Activated naive CD8-positive, alpha-beta T cell treated with anti-CD3 and anti-CD28 coated beads, Interleukin-2, amount 10 ng/mL, durations not matched to agents 7 days and 5 days (primary cell): ENCODE data around the gene SP1. TPM values are rescaled to one million over a fixed set of nuclear protein-coding genes. Genes with fewer than 3 reads are reported as not detected.
A peak's percentile ranks its signal among the peaks of the same experiment; 100 is the strongest.

Experiments
- ATAC-seq: fragments of 150-1000 bp; cut with Tn5 transposase; one replicate; pipeline ENCODE4 v1.10.0; 2021; ENCODE audit warnings: low read depth, moderate library complexity
- POLR2A ChIA-PET: fragments of 350-600 bp; sonication (Branson Sonifier 250); formaldehyde crosslinking; loops from one replicate; lab custom pipeline; 2021; ENCODE audit warnings: antibody characterized with exemption; lab: Charles Lee
- DNase-seq: peaks from one replicate; pipeline ENCODE4 v3.0.0; 2021
- H3K27ac Mint-ChIP-seq: one replicate; pipeline ENCODE4 v1.8.0; 2022; ENCODE audit warnings: mild to moderate bottlenecking, mixed read lengths
- H3K27me3 Mint-ChIP-seq: one replicate; pipeline ENCODE4 v1.8.0; 2022; ENCODE audit warnings: mild to moderate bottlenecking, moderate library complexity, mixed read lengths
- H3K36me3 Mint-ChIP-seq: one replicate; pipeline ENCODE4 v1.8.0; 2021; ENCODE audit warnings: mild to moderate bottlenecking, mixed read lengths
- H3K4me1 Mint-ChIP-seq: one replicate; pipeline ENCODE4 v1.8.0; 2021; ENCODE audit warnings: mixed read lengths
- H3K4me3 Mint-ChIP-seq: one replicate; pipeline ENCODE4 v1.8.0; 2022; ENCODE audit warnings: mild to moderate bottlenecking, moderate library complexity, mixed read lengths
- H3K9me3 Mint-ChIP-seq: one replicate; pipeline ENCODE4 v1.8.0; 2021; ENCODE audit warnings: mixed read lengths
- total RNA-seq, 2 experiments: library from RNA; stranded (reverse); gene quantifications; one replicate each; pipeline ENCODE4 v1.2.3, GENCODE V29; 2021

SP1 gene
- total RNA-seq, 2 experiments from 2014 or later, result 88.7 to 96.2 TPM

DNA sequence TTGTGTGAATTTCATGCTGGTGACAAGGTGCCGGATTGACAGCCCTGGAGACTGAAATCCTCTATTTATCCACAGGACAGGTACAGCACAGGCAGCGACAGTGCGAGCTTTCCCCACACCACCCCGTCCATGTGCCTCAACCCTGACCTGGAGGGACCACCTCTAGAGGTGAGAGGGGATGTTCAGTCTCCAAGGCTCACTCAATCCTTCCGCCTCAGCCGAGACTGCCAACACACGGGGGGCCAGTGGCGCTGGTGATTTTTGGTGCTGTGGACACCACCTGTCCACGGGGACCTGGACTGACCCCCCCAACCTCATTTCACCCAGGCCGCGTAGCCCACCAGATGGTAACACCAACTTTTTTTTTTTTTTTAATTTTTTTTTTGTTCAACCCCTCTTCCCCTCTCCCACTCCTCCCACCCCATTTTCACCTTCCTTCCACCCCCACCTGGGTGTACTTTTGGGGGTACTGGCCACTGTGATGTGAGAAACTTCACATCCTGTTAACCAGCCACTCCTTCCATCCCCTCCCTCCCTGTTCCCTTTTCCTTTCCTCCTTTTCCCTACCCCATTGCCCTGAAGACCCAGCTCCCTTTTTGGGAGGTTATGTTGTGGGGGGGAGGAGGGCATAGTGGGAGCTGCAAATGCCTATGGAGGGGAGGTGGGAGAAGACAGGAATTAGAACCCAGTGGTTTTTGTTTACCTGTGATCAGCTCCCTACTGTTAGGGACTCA lies 84.9 kb downstream of the SP1 start:
- ATAC-seq (no peak), DNase-seq (no peak)
- POLR2A ChIA-PET, result interaction anchor here (0.6 to 1.6 kb wide), 4 partner anchors 9 to 174 kb away, joined by 3 to 4 read pairs (median 3); no protein-coding TSS in a partner anchor
- H3K27ac Mint-ChIP-seq, result peak overlapping the region; percentile 11
- peaks cover 45% of the 10 kb centered on the region for H3K36me3 Mint-ChIP-seq
- no peaks in the 10 kb centered on the region for H3K9me3 Mint-ChIP-seq
- no peak overlapping the region for H3K4me3 Mint-ChIP-seq
- no peaks in the 10 kb centered on the region for H3K27me3 Mint-ChIP-seq
- H3K4me1 Mint-ChIP-seq, result peaks cover 21% of the 10 kb centered on the region

DNA sequence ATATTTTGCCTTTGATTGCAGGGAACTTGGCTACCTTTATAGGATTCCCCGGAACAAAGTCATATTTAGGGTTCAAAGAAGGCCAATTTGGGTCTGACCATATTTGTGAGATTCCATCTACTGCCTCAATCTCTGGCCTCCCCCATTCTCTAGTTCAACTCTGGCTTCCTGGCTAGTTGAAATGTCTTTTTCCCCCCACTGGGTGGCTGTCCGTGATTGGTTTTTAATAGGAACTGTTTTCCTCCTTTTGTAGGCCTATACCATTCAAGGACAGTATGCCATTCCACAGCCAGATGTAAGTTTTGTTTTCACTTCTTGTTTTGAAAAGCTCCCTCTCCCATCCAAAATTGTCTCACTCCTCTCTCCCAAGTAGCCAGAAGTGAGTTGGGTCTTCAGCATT lies 85.7 kb downstream of the SP1 start:
- POLR2A ChIA-PET, result interaction anchor here (0.6 to 1.1 kb wide), 3 partner anchors 11 to 43 kb away, joined by 3 read pairs; no protein-coding TSS in a partner anchor
- no peak overlapping the region for H3K27ac Mint-ChIP-seq
- H3K36me3 Mint-ChIP-seq, result peaks cover 40% of the 10 kb centered on the region
- no peak for DNase-seq
- no peaks in the 10 kb centered on the region for H3K9me3 Mint-ChIP-seq
- no peaks in the 10 kb centered on the region for H3K27me3 Mint-ChIP-seq
- H3K4me3 Mint-ChIP-seq, result no peak overlapping the region
- H3K4me1 Mint-ChIP-seq, result peaks cover 16% of the 10 kb centered on the region
- no peak for ATAC-seq

Other genes starting within 250 kb of the SP1 start
- gene ZNF740, start 199.5 kb upstream of the SP1 start, total RNA-seq, result 10 to 100 TPM; 53.6 to 60.2 TPM
- gene CSAD, start 199.3 kb upstream of the SP1 start, total RNA-seq, result 10 to 100 TPM; 28.1 to 38.3 TPM
- 100 to 1,000 TPM; 415 to 420 TPM for gene ITGB7, start 172.9 kb upstream of the SP1 start, total RNA-seq
- gene RARG, start 148.0 kb upstream of the SP1 start, total RNA-seq, result 10 to 100 TPM; 38.1 to 40.3 TPM
- 10 to 100 TPM; 90.5 to 91.0 TPM for gene ESPL1, start 111.9 kb upstream of the SP1 start, total RNA-seq
- gene PFDN5, start 84.6 kb upstream of the SP1 start, total RNA-seq, result 100 to 1,000 TPM; 388 to 425 TPM
- gene MYG1, start 80.5 kb upstream of the SP1 start, total RNA-seq, result 10 to 100 TPM; 44.8 to 51.2 TPM
- 10 to 100 TPM; 65.0 to 67.0 TPM for gene AAAS, start 58.6 kb upstream of the SP1 start, total RNA-seq
- gene SP7, start 43.8 kb upstream of the SP1 start, total RNA-seq, result not detected
- gene AMHR2, start 43.7 kb downstream of the SP1 start, total RNA-seq, result not detected
- 100 to 1,000 TPM; 218 to 231 TPM for gene PRR13, start 61.6 kb downstream of the SP1 start, total RNA-seq
- 100 to 1,000 TPM; 824 to 837 TPM for gene PCBP2, start 71.9 kb downstream of the SP1 start, total RNA-seq
- 10 to 100 TPM; 24.6 to 30.0 TPM for gene MAP3K12, start 119.3 kb downstream of the SP1 start, total RNA-seq
- 10 to 100 TPM; 32.3 to 34.9 TPM for gene TARBP2, start 121.1 kb downstream of the SP1 start, total RNA-seq
- not detected for gene NPFF, start 127.3 kb downstream of the SP1 start, total RNA-seq
- 10 to 100 TPM; 30.2 to 33.5 TPM for gene ATF7, start 246.2 kb downstream of the SP1 start, total RNA-seq